Sigmoid colon (tissue), 7 donors: ENCODE measurements around the gene TSPAN15. TPM values are rescaled to one million over a fixed set of nuclear protein-coding genes. Genes with fewer than 3 reads are reported as not detected.

ENCODE experiments used
- DNase-seq: peaks from one replicate; pipeline ENCODE4 v3.0.0-alpha.2; 2019
- H3K27ac ChIP-seq, 4 donors: fragments of 200-600 bp; sonication (generic); one replicate each; pipeline ENCODE4 v1.5.1; 2016 to 2019; ENCODE audit warnings: mild to moderate bottlenecking in 1 of 4
- H3K27me3 ChIP-seq, 3 donors: fragments of 200-600 bp; sonication (generic); one replicate each; pipeline ENCODE4 v1.5.1; 2019; ENCODE audit warnings: mild to moderate bottlenecking in 1 of 3
- H3K36me3 ChIP-seq, 4 donors: fragments of 200-600 bp; sonication (generic); one replicate each; pipeline ENCODE4 v1.5.1; 2016 to 2019
- H3K4me1 ChIP-seq, 4 donors: fragments of 200-600 bp; sonication (generic); one replicate each; pipeline ENCODE4 v1.5.1; 2017 to 2019
- H3K4me3 ChIP-seq, 4 donors: fragments of 200-600 bp; sonication (generic); one replicate each; pipeline ENCODE4 v1.5.1; 2017 to 2019; ENCODE audit warnings: mild to moderate bottlenecking in 2 of 4, moderate library complexity in 1 of 4
- H3K9me3 ChIP-seq, 4 donors: fragments of 200-600 bp in 3 of 4; sonication (generic) in 3 of 4; one replicate each; pipeline versions ENCODE4 v1.5.1 to v1.6.1; 2013 to 2019
- CTCF ChIP-seq, 4 experiments: fragments of 450-650 bp in 3 of 4; fragments of 200-600 bp in 1 of 4; IDR thresholded peaks; one replicate each; pipeline ENCODE4 v1.5.1; 2016 to 2019; ENCODE audit warnings: antibody characterized with exemption in 4 of 4, mild to moderate bottlenecking in 3 of 4, moderate library complexity in 2 of 4
- EP300 ChIP-seq, 4 donors: sonication (generic); formaldehyde crosslinking; IDR thresholded peaks; one replicate each; pipeline ENCODE4 v1.6.1; 2017; ENCODE audit warnings: antibody characterized with exemption in 4 of 4
- POLR2A ChIP-seq, 2 donors: fragments of 450-650 bp; IDR thresholded peaks; one replicate each; pipeline ENCODE4 v1.6.1; 2016; ENCODE audit warnings: antibody characterized with exemption in 2 of 2, mild to moderate bottlenecking in 2 of 2, moderate library complexity in 2 of 2
- POLR2AphosphoS5 ChIP-seq, 4 donors: sonication (generic); formaldehyde crosslinking; IDR thresholded peaks; one replicate each; pipeline ENCODE4 v1.6.1; 2017; ENCODE audit warnings: antibody characterized with exemption in 4 of 4
- WGBS, 2 donors: extraction: QIAGEN DNeasy Blood & Tissue Kit; methylation state at CpG; one replicate each; pipeline ENCODE4 v1.1.7; 2013; 5-methylcytosine and 5-hydroxymethylcytosine counted together
- intact Hi-C: fragments of 100-400 bp; cut with DNase I; formaldehyde crosslinking; loops from one replicate; pipeline ENCODE4 v1.15.1; 2023
- polyA plus RNA-seq, 3 donors: library from polyadenylated mRNA; stranded (reverse); fragments of 200-250 nt; gene quantifications; one replicate each; pipeline ENCODE4 v1.2.3, GENCODE V29; 2013
- total RNA-seq, 4 donors: library from RNA; depleted of rRNA; stranded (reverse); fragments of >200 nt; gene quantifications; one replicate each; pipeline ENCODE4 v1.1.0, GENCODE V29; 2016
- donor health status: healthy with polysubstance abuse.
- donor health status: Bipolar disorder and iron deficiency.
- donor health status: healthy.

Gene TSPAN15
- total RNA-seq (10 to 100 TPM; 55.4 to 76.4 (median 67.4) TPM), polyA plus RNA-seq (100 to 1,000 TPM in 1 of 3 donors, 10 to 100 TPM in 2; 43.0 to 100 (median 70.9) TPM)

- peaks cover 0 to 72% (median 68%) of the 10 kb centered on the region in 4 donors for H3K4me1 ChIP-seq
- TF ChIP-seq CTCF (IDR thresholded peaks at IDR 0.05) (peak in 1 of 4 experiments; percentile 8), POLR2A (IDR thresholded peaks at IDR 0.05) (peak; percentile 79 to 88), POLR2AphosphoS5 (IDR thresholded peaks at IDR 0.05) (peak; percentile 92 to 95 (median 94)), EP300 (IDR thresholded peaks at IDR 0.05) (no peak)
Observed at GRCh38 chr10:69451209-69451783, at the start of gene TSPAN15. TSPAN15 (plus strand) TSS chr10:69451465; CDS start chr10:69451595, 130 bp downstream.

GRCh38 chr10:69402386-69402785 is 48.9 kb upstream of the TSPAN15 start:
- WGBS, 2 donors, result 86% methylated on average over 6 of the region's 6 CpGs
- Histone ChIP-seq H3K9me3 (no peaks in the 10 kb centered on the region), H3K4me1 (peaks cover 0 to 51% (median 46%) of the 10 kb centered on the region in 4 donors), H3K4me3 (no peak overlapping the region), H3K27me3 (no peaks in the 10 kb centered on the region), H3K36me3 (peaks cover 14 to 88% (median 30%) of the 10 kb centered on the region in 4 donors), H3K27ac (peak overlapping the region; percentile 45 to 97 (median 90))
- TF ChIP-seq CTCF (IDR thresholded peaks at IDR 0.05) (no peak), POLR2A (IDR thresholded peaks at IDR 0.05) (no peak), POLR2AphosphoS5 (IDR thresholded peaks at IDR 0.05) (peak in 1 of 4 donors; percentile 14)
- intact Hi-C loops, result loop anchor here (10.0 kb wide), 1 partner anchor 232 kb away; the partner anchor contains the start of gene FAM241B
- no peak for DNase-seq

More at GRCh38 chr10:69451209-69451783, at the start of gene TSPAN15:
- H3K4me3 ChIP-seq, result peak within 1 kb of the TSS; percentile 64 to 86 (median 83)
- peaks cover 0 to 6% (median 0%) of the 10 kb centered on the region in 4 donors for H3K36me3 ChIP-seq
- WGBS, 2 donors, result 1% methylated on average over 45 of the region's 45 CpGs
- intact Hi-C loops, result loop anchor here (5.0 kb wide), 1 partner anchor 41 kb away; no protein-coding TSS in a partner anchor
- no peaks in the 10 kb centered on the region for H3K9me3 ChIP-seq
- DNase-seq, result peak; percentile 95
- peak within 1 kb of the TSS; percentile 85 to 93 (median 92) for H3K27ac ChIP-seq
- H3K27me3 ChIP-seq, result no peaks in the 10 kb centered on the region

GRCh38 chr10:69403066-69403465 is 48.2 kb upstream of the TSPAN15 start:
- no peak for DNase-seq
- Histone ChIP-seq H3K9me3 (no peaks in the 10 kb centered on the region), H3K27ac (peak overlapping the region; percentile 45 to 97 (median 90)), H3K4me3 (no peak overlapping the region), H3K27me3 (no peaks in the 10 kb centered on the region), H3K4me1 (peaks cover 0 to 58% (median 52%) of the 10 kb centered on the region in 4 donors), H3K36me3 (peaks cover 14 to 81% (median 30%) of the 10 kb centered on the region in 4 donors)
- WGBS, 2 donors, result 46 to 82% methylated on average over 1 of the region's 1 CpG
- TF ChIP-seq EP300 (IDR thresholded peaks at IDR 0.05) (no peak), POLR2AphosphoS5 (IDR thresholded peaks at IDR 0.05) (peak in 1 of 4 donors; percentile 0)
- intact Hi-C loops, result loop anchor here (10.0 kb wide), 1 partner anchor 232 kb away; the partner anchor contains the start of gene FAM241B

- peaks cover 14 to 76% (median 29%) of the 10 kb centered on the region in 4 donors for H3K36me3 ChIP-seq
- H3K27me3 ChIP-seq, result no peaks in the 10 kb centered on the region
- intact Hi-C loops, result loop anchor here (10.0 kb wide), 1 partner anchor 231 kb away; the partner anchor contains the start of gene FAM241B
- H3K4me1 ChIP-seq, result peaks cover 0 to 62% (median 56%) of the 10 kb centered on the region in 4 donors
- 72 to 76% methylated on average over 3 of the region's 3 CpGs for WGBS, 2 donors
- TF ChIP-seq POLR2A (IDR thresholded peaks at IDR 0.05), result no peak
- TF ChIP-seq POLR2AphosphoS5 (IDR thresholded peaks at IDR 0.05), result peak; percentile 26 to 85 (median 68)
- no peak for TF ChIP-seq CTCF (IDR thresholded peaks at IDR 0.05)
- TF ChIP-seq EP300 (IDR thresholded peaks at IDR 0.05), result peak in 1 of 4 donors; percentile 20
- no peak for DNase-seq
- H3K27ac ChIP-seq, result peak overlapping the region; percentile 88 to 97 (median 94)
- H3K9me3 ChIP-seq, result no peaks in the 10 kb centered on the region
- H3K4me3 ChIP-seq, result no peak overlapping the region
Observed at GRCh38 chr10:69403519-69403918, 47.7 kb upstream of the TSPAN15 start.

GRCh38 chr10:69404786-69405185 is 46.5 kb upstream of the TSPAN15 start:
- Histone ChIP-seq H3K9me3 (no peaks in the 10 kb centered on the region), H3K4me3 (no peak overlapping the region), H3K4me1 (peaks cover 0 to 71% (median 63%) of the 10 kb centered on the region in 4 donors), H3K36me3 (peaks cover 14 to 64% (median 21%) of the 10 kb centered on the region in 4 donors), H3K27ac (peak overlapping the region; percentile 88 to 97 (median 94)), H3K27me3 (no peaks in the 10 kb centered on the region)
- intact Hi-C loops, result loop anchor here (10.0 kb wide), 1 partner anchor 230 kb away; the partner anchor contains the start of gene FAM241B
- TF ChIP-seq EP300 (IDR thresholded peaks at IDR 0.05) (no peak), CTCF (IDR thresholded peaks at IDR 0.05) (no peak), POLR2A (IDR thresholded peaks at IDR 0.05) (no peak), POLR2AphosphoS5 (IDR thresholded peaks at IDR 0.05) (no peak)
- no peak for DNase-seq
- 87 to 91% methylated on average over 10 of the region's 10 CpGs for WGBS, 2 donors
